SK-N-SH (cell line): Measurements from ENCODE around the gene CLSTN2. TPM values are rescaled to one million over a fixed set of nuclear protein-coding genes. Genes with fewer than 3 reads are reported as not detected.

Experiments used
- CTCF ChIA-PET: fragments of 300-600, 350-600 bp; formaldehyde crosslinking; extraction: SDS; loops from one replicate; lab custom pipeline; 2021; lab: Yijun Ruan, JAX
- POLR2A ChIA-PET: fragments of 350-600 bp; sonication (Branson Sonifier 250); formaldehyde crosslinking; extraction: SDS; loops from one replicate; lab custom pipeline; 2020; ENCODE audit warnings: antibody characterized with exemption, inconsistent platforms; lab: Yijun Ruan, JAX
- DNase-seq: peaks from one replicate; pipeline ENCODE4 v3.0.0; 2012
- H2AFZ ChIP-seq: fragments of 200-600 bp; sonication (generic); 2 replicates; pipeline ENCODE4 v1.8.1; 2016; ENCODE audit warnings: antibody characterized with exemption, mild to moderate bottlenecking, low read depth
- H3F3A ChIP-seq: fragments of 200-600 bp; sonication (generic); replicated peaks from 2 replicates; pipeline ENCODE3; 2016; ENCODE audit warnings: antibody characterized with exemption, mild to moderate bottlenecking; ENCODE audit not compliant: insufficient read depth
- H3K27ac ChIP-seq, 2 experiments: fragments of 200-500 bp in 1 of 2; fragments of 200-600 bp in 1 of 2; sonication (Bioruptor generic) in 1 of 2; sonication (generic), shearing (Covaris generic) in 1 of 2; 2 replicates each; pipeline versions ENCODE4 v1.5.1 to v1.6.1; 2014 to 2016; ENCODE audit warnings: low read depth in 2 of 2, inconsistent platforms in 1 of 2, low read length in 1 of 2, mild to moderate bottlenecking in 1 of 2, mixed read lengths in 1 of 2
- H3K27me3 ChIP-seq: fragments of 200-600 bp; sonication (generic), shearing (Covaris generic); 2 replicates; pipeline ENCODE4 v1.6.1; 2016; ENCODE audit warnings: mixed run types; ENCODE audit not compliant: insufficient read depth
- H3K36me3 ChIP-seq, 2 experiments: fragments of 200-500 bp in 1 of 2; fragments of 200-600 bp in 1 of 2; sonication (Bioruptor generic) in 1 of 2; sonication (generic) in 1 of 2; replicated peaks in 1 of 2; 2 replicates each; pipeline versions ENCODE3 to v1.5.1; 2014 to 2016; ENCODE audit warnings: low read length in 1 of 2, mild to moderate bottlenecking in 1 of 2; ENCODE audit not compliant: insufficient read depth in 2 of 2, control insufficient read depth in 1 of 2
- H3K4me1 ChIP-seq, 2 experiments: fragments of 200-500 bp in 1 of 2; fragments of 200-600 bp in 1 of 2; sonication (Bioruptor generic) in 1 of 2; sonication (generic), shearing (Covaris generic) in 1 of 2; 2 replicates each; pipeline versions ENCODE4 v1.5.1 to v1.6.1; 2014 to 2016; ENCODE audit warnings: low read depth in 1 of 2, low read length in 1 of 2, mixed run types in 1 of 2; ENCODE audit not compliant: insufficient read depth in 2 of 2, control insufficient read depth in 1 of 2
- H3K4me2 ChIP-seq: fragments of 200-600 bp; sonication (generic), shearing (Covaris generic); 2 replicates; pipeline ENCODE4 v1.6.1; 2017; ENCODE audit warnings: mixed run types
- H3K4me3 ChIP-seq, 2 experiments: fragments of 200-500 bp in 1 of 2; fragments of 200-600 bp in 1 of 2; sonication (Bioruptor generic) in 1 of 2; sonication (generic), shearing (Covaris generic) in 1 of 2; 2 replicates each; pipeline versions ENCODE4 v1.5.1 to v1.8.1; 2014 to 2016; ENCODE audit warnings: low read depth in 2 of 2, inconsistent platforms in 1 of 2, low read length in 1 of 2, mild to moderate bottlenecking in 1 of 2, mixed read lengths in 1 of 2, moderate library complexity in 1 of 2
- H3K79me2 ChIP-seq: fragments of 200-600 bp; sonication (generic); 2 replicates; pipeline ENCODE4 v1.8.1; 2017; ENCODE audit warnings: mild to moderate bottlenecking; ENCODE audit not compliant: insufficient read depth
- H3K9ac ChIP-seq: fragments of 200-600 bp; sonication (generic); 2 replicates; pipeline ENCODE4 v1.6.1; 2017; ENCODE audit warnings: mixed run types
- H3K9me2 ChIP-seq: fragments of 200-600 bp; sonication (generic); 2 replicates; pipeline ENCODE4 v1.6.1; 2017; ENCODE audit warnings: mixed run types
- H3K9me3 ChIP-seq: fragments of 200-600 bp; sonication (generic); 2 replicates; pipeline ENCODE4 v1.6.1; 2017; ENCODE audit warnings: mixed run types, mild to moderate bottlenecking, moderate library complexity
- H4K20me1 ChIP-seq: fragments of 200-600 bp; sonication (generic); 2 replicates; pipeline ENCODE4 v1.6.1; 2017; ENCODE audit warnings: mild to moderate bottlenecking, mixed run types; ENCODE audit not compliant: insufficient read depth
- FOXJ3 ChIP-seq: sonication (generic); formaldehyde crosslinking; IDR thresholded peaks from 2 replicates; pipeline ENCODE4 v1.5.1; 2020; ENCODE audit warnings: mild to moderate bottlenecking, missing genetic modification reagents
- FOXM1 ChIP-seq: IDR thresholded peaks from 2 replicates; pipeline ENCODE4 v1.4.0; 2012; ENCODE audit warnings: low read depth, mild to moderate bottlenecking
- GATA2 ChIP-seq: sonication (generic); formaldehyde crosslinking; IDR thresholded peaks from 2 replicates; pipeline ENCODE4 v1.5.0; 2020; ENCODE audit warnings: mild to moderate bottlenecking, missing genetic modification reagents
- MEF2A ChIP-seq: IDR thresholded peaks from 2 replicates; pipeline ENCODE4 v1.4.0; 2012; ENCODE audit warnings: low read depth, borderline replicate concordance
- MXI1 ChIP-seq: IDR thresholded peaks from 2 replicates; pipeline ENCODE4 v1.6.1; 2012; ENCODE audit warnings: mild to moderate bottlenecking, low read depth, low read length, improper control_type of control experiment
- NFIC ChIP-seq: IDR thresholded peaks from 2 replicates; pipeline ENCODE4 v1.4.0; 2012; ENCODE audit warnings: borderline replicate concordance
- NRF1 ChIP-seq: IDR thresholded peaks from 2 replicates; pipeline ENCODE4 v1.6.1; 2012; ENCODE audit warnings: low read depth, mild to moderate bottlenecking, low read length
- RAD21 ChIP-seq: IDR thresholded peaks from 2 replicates; pipeline ENCODE4 v1.6.1; 2012; ENCODE audit warnings: mild to moderate bottlenecking, low read length
- RCOR1 ChIP-seq: fragments of 150-350 bp; IDR thresholded peaks from 2 replicates; pipeline ENCODE4 v1.6.1; 2017; ENCODE audit warnings: antibody characterized with exemption, low read length
- RFX5 ChIP-seq: IDR thresholded peaks from 2 replicates; pipeline ENCODE4 v1.6.1; 2012; ENCODE audit warnings: mild to moderate bottlenecking, improper control_type of control experiment, low read length
- SIN3A ChIP-seq: IDR thresholded peaks from 2 replicates; pipeline ENCODE4 v1.6.1; 2012; ENCODE audit warnings: low read depth, mild to moderate bottlenecking, low read length, moderate library complexity, borderline replicate concordance
- SMC3 ChIP-seq: IDR thresholded peaks from 2 replicates; pipeline ENCODE4 v1.6.1; 2012; ENCODE audit warnings: low read depth, low read length, improper control_type of control experiment
- TAF1 ChIP-seq: IDR thresholded peaks from 2 replicates; pipeline ENCODE4 v1.6.1; 2012; ENCODE audit warnings: low read depth, mild to moderate bottlenecking, low read length, moderate library complexity, borderline replicate concordance
- TCF12 ChIP-seq: IDR thresholded peaks from 2 replicates; pipeline ENCODE4 v1.4.0; 2012
- TEAD4 ChIP-seq: IDR thresholded peaks from 2 replicates; pipeline ENCODE4 v1.4.0; 2012; ENCODE audit warnings: mild to moderate bottlenecking, borderline replicate concordance; ENCODE audit not compliant: insufficient read depth
- WGBS: methylation state at CpG from one replicate; pipeline ENCODE4 v1.1.6; 2017; ENCODE audit warnings: low lambda C conversion rate; 5-methylcytosine and 5-hydroxymethylcytosine counted together
- polyA plus RNA-seq, 3 experiments: library from polyadenylated mRNA; depleted of rRNA; stranded (reverse); fragments of >200 nt; gene quantifications; 2 replicates each; pipeline ENCODE4 v1.2.3, GENCODE V29; 2012
- TF ChIP-seq, protein P1 (sequence below): fragments of 200-600 bp; sonication (generic); IDR thresholded peaks from 2 replicates; pipeline ENCODE4 v1.6.1; 2017; ENCODE audit warnings: antibody characterized with exemption, mild to moderate bottlenecking, moderate library complexity
- TF ChIP-seq, protein P2 (sequence below): IDR thresholded peaks from 2 replicates; pipeline ENCODE4 v1.6.1; 2012; ENCODE audit warnings: mild to moderate bottlenecking, low read depth, low read length, moderate library complexity
- TF ChIP-seq, protein P3 (sequence below): IDR thresholded peaks from 2 replicates; pipeline ENCODE4; 2012
- TF ChIP-seq, protein P4 (sequence below): IDR thresholded peaks from 2 replicates; pipeline ENCODE4 v1.4.0; 2012; ENCODE audit warnings: low read depth, borderline replicate concordance
- TF ChIP-seq, protein P5 (sequence below): IDR thresholded peaks from 2 replicates; pipeline ENCODE4 v1.4.0; 2012; ENCODE audit warnings: low read depth

Gene CLSTN2
- polyA plus RNA-seq, 1 of the 3 experiments (the other 2 are of a cell fraction): 0.02 TPM

DNA sequence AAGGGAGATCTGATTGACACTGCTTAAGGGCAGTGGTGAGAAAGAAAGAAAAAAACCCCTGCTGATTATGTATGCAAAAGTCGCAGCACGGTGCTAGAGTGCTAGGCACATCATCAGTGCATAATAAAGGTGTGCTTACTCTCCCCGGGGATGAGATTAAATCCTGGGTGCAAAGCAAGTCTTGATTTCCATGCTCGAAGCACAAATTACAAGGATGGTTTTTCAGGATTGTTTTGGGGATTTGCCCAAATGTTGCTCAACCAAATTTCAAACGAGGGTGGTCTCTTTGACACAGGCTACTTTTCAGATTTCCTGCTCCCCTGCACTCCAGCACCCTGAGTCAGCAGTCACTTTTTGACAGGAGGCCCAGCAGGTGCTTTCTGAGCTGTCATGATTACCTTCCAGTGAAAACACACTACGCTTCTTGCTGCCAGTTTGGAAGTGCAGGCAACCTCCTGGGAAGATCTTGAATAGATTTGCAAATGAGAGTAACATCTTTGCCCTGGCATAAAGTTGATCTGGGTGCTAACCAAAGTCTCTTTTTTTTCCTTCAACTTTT lies 575.4 kb downstream of the CLSTN2 start:
- Histone ChIP-seq H4K20me1 (no peaks in the 10 kb centered on the region), H3K27me3 (no peaks in the 10 kb centered on the region), H3K4me3 (no peak overlapping the region), H3F3A (no peaks in the 10 kb centered on the region), H3K9ac (no peak overlapping the region), H3K9me3 (no peaks in the 10 kb centered on the region), H2AFZ (no peak overlapping the region), H3K9me2 (no peaks in the 10 kb centered on the region), H3K4me1 (peaks cover 0 to under 1% of the 10 kb centered on the region in 2 experiments; a peak in 1 of 4 replicates), H3K4me2 (no peak overlapping the region), H3K27ac (no peak overlapping the region), H3K36me3 (no peaks in the 10 kb centered on the region), H3K79me2 (no peaks in the 10 kb centered on the region)
- POLR2A ChIA-PET: no interaction called here
- CTCF ChIA-PET: interaction anchor here (1.5 kb wide), 1 partner anchor 12 kb away, joined by 3 read pairs; no protein-coding TSS in a partner anchor
- DNase-seq: no peak
- no peak for TF ChIP-seq FOXM1
- TF ChIP-seq, protein P1, sequence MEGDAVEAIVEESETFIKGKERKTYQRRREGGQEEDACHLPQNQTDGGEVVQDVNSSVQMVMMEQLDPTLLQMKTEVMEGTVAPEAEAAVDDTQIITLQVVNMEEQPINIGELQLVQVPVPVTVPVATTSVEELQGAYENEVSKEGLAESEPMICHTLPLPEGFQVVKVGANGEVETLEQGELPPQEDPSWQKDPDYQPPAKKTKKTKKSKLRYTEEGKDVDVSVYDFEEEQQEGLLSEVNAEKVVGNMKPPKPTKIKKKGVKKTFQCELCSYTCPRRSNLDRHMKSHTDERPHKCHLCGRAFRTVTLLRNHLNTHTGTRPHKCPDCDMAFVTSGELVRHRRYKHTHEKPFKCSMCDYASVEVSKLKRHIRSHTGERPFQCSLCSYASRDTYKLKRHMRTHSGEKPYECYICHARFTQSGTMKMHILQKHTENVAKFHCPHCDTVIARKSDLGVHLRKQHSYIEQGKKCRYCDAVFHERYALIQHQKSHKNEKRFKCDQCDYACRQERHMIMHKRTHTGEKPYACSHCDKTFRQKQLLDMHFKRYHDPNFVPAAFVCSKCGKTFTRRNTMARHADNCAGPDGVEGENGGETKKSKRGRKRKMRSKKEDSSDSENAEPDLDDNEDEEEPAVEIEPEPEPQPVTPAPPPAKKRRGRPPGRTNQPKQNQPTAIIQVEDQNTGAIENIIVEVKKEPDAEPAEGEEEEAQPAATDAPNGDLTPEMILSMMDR: no peak
- TF ChIP-seq SIN3A: no peak
- TF ChIP-seq TAF1: no peak
- TF ChIP-seq MXI1: no peak
- no peak for TF ChIP-seq GATA2 (CRISPR knock-in tag)
- no peak for TF ChIP-seq FOXJ3 (CRISPR knock-in tag)
- TF ChIP-seq MEF2A: no peak
- TF ChIP-seq RCOR1: no peak
- TF ChIP-seq NFIC: no peak
- no peak for TF ChIP-seq NRF1
- TF ChIP-seq, protein P2, sequence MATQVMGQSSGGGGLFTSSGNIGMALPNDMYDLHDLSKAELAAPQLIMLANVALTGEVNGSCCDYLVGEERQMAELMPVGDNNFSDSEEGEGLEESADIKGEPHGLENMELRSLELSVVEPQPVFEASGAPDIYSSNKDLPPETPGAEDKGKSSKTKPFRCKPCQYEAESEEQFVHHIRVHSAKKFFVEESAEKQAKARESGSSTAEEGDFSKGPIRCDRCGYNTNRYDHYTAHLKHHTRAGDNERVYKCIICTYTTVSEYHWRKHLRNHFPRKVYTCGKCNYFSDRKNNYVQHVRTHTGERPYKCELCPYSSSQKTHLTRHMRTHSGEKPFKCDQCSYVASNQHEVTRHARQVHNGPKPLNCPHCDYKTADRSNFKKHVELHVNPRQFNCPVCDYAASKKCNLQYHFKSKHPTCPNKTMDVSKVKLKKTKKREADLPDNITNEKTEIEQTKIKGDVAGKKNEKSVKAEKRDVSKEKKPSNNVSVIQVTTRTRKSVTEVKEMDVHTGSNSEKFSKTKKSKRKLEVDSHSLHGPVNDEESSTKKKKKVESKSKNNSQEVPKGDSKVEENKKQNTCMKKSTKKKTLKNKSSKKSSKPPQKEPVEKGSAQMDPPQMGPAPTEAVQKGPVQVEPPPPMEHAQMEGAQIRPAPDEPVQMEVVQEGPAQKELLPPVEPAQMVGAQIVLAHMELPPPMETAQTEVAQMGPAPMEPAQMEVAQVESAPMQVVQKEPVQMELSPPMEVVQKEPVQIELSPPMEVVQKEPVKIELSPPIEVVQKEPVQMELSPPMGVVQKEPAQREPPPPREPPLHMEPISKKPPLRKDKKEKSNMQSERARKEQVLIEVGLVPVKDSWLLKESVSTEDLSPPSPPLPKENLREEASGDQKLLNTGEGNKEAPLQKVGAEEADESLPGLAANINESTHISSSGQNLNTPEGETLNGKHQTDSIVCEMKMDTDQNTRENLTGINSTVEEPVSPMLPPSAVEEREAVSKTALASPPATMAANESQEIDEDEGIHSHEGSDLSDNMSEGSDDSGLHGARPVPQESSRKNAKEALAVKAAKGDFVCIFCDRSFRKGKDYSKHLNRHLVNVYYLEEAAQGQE: no peak
- TF ChIP-seq, protein P3, sequence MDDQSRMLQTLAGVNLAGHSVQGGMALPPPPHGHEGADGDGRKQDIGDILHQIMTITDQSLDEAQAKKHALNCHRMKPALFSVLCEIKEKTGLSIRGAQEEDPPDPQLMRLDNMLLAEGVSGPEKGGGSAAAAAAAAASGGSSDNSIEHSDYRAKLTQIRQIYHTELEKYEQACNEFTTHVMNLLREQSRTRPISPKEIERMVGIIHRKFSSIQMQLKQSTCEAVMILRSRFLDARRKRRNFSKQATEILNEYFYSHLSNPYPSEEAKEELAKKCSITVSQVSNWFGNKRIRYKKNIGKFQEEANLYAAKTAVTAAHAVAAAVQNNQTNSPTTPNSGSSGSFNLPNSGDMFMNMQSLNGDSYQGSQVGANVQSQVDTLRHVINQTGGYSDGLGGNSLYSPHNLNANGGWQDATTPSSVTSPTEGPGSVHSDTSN: no peak
- TF ChIP-seq RAD21: no peak
- TF ChIP-seq TCF12: no peak
- TF ChIP-seq SMC3: no peak
- TF ChIP-seq, protein P4, sequence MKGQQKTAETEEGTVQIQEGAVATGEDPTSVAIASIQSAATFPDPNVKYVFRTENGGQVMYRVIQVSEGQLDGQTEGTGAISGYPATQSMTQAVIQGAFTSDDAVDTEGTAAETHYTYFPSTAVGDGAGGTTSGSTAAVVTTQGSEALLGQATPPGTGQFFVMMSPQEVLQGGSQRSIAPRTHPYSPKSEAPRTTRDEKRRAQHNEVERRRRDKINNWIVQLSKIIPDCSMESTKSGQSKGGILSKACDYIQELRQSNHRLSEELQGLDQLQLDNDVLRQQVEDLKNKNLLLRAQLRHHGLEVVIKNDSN: no peak
- no peak for TF ChIP-seq RFX5
- TF ChIP-seq TEAD4: no peak
- TF ChIP-seq, protein P5, sequence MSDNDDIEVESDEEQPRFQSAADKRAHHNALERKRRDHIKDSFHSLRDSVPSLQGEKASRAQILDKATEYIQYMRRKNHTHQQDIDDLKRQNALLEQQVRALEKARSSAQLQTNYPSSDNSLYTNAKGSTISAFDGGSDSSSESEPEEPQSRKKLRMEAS: no peak
- 41% methylated on average over 6 of the region's 6 CpGs for WGBS
